Measurements from ENCODE around the gene MLEC.

- TF ChIP-seq, protein P1, sequence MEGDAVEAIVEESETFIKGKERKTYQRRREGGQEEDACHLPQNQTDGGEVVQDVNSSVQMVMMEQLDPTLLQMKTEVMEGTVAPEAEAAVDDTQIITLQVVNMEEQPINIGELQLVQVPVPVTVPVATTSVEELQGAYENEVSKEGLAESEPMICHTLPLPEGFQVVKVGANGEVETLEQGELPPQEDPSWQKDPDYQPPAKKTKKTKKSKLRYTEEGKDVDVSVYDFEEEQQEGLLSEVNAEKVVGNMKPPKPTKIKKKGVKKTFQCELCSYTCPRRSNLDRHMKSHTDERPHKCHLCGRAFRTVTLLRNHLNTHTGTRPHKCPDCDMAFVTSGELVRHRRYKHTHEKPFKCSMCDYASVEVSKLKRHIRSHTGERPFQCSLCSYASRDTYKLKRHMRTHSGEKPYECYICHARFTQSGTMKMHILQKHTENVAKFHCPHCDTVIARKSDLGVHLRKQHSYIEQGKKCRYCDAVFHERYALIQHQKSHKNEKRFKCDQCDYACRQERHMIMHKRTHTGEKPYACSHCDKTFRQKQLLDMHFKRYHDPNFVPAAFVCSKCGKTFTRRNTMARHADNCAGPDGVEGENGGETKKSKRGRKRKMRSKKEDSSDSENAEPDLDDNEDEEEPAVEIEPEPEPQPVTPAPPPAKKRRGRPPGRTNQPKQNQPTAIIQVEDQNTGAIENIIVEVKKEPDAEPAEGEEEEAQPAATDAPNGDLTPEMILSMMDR (IDR thresholded peaks at IDR 0.05): no peak
- TF ChIP-seq POLR2A (IDR thresholded peaks at IDR 0.05; ENCODE audit: low read depth) (no peak), EP300 (IDR thresholded peaks at IDR 0.05) (no peak)
These were observed 64.4 kb downstream of the MLEC start for GRCh38 chr12:120751389-120751788.

Measured in esophagus muscularis mucosa (tissue), 4 donors.